Mucosa of rectum (tissue), 2 donors: Measurements from ENCODE around the gene ADGRL2.

ENCODE experiments used
- H3K27ac ChIP-seq, 2 donors: one replicate each; pipeline ENCODE4 v1.7.0; 2013; ENCODE audit warnings: inconsistent platforms in 2 of 2, low read depth in 2 of 2, low read length in 2 of 2
- H3K27me3 ChIP-seq, 2 donors: one replicate each; pipeline ENCODE4 v1.7.0; 2013; ENCODE audit warnings: low read length in 2 of 2; ENCODE audit not compliant: control insufficient read depth in 2 of 2, insufficient read depth in 2 of 2
- H3K36me3 ChIP-seq, 2 donors: one replicate each; pipeline ENCODE4 v1.7.0; 2013; ENCODE audit warnings: low read length in 2 of 2; ENCODE audit not compliant: control insufficient read depth in 2 of 2, insufficient read depth in 2 of 2
- H3K4me1 ChIP-seq, 2 donors: one replicate each; pipeline ENCODE4 v1.7.0; 2013; ENCODE audit warnings: low read length in 2 of 2, mild to moderate bottlenecking in 1 of 2; ENCODE audit not compliant: control insufficient read depth in 2 of 2, insufficient read depth in 2 of 2
- H3K4me3 ChIP-seq, 2 donors: one replicate each; pipeline ENCODE4 v1.7.0; 2013; ENCODE audit warnings: low read length in 2 of 2
- H3K9ac ChIP-seq, 2 donors: one replicate each; pipeline ENCODE4 v1.7.0; 2013; ENCODE audit warnings: low read length in 2 of 2, low read depth in 1 of 2, mild to moderate bottlenecking in 1 of 2
- H3K9me3 ChIP-seq, 2 donors: one replicate each; pipeline ENCODE4 v1.7.0; 2013; ENCODE audit warnings: low read length in 2 of 2; ENCODE audit not compliant: control insufficient read depth in 2 of 2
- donor health status: healthy.
- donor health status: Normal muscosa, but diverticular disease.

The ADGRL2 gene

GRCh38 chr1:81999364-81999763, 198.6 kb downstream of the ADGRL2 start:
- H3K9me3 ChIP-seq: no peaks in the 10 kb centered on the region
- H3K4me3 ChIP-seq: no peak overlapping the region
- no peak overlapping the region for H3K27ac ChIP-seq
- no peaks in the 10 kb centered on the region for H3K27me3 ChIP-seq
- H3K9ac ChIP-seq: no peak overlapping the region
- H3K36me3 ChIP-seq: no peaks in the 10 kb centered on the region
- H3K4me1 ChIP-seq: no peaks in the 10 kb centered on the region

DNA sequence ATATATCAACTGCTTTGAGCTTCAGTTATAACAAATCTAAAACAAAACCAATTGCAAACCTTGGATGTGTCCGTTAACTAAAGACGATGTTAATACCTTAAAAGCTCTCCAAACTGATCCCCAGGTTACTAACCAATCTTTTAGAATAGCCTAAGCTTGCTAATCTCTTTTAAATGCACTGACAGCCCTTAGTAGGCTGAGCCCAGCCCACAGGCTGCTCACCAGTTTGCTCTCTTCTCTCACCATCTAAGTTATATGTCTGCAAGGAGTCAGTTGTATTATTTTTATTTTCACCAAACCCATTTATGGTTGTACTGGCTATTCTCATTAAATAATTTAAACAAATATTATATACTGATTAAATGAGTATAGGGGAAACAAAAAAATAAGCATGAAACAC, 199.5 kb downstream of the ADGRL2 start:
- Histone ChIP-seq H3K9ac (no peak overlapping the region), H3K4me1 (no peaks in the 10 kb centered on the region), H3K27ac (no peak overlapping the region), H3K36me3 (no peaks in the 10 kb centered on the region), H3K9me3 (no peaks in the 10 kb centered on the region), H3K27me3 (no peaks in the 10 kb centered on the region), H3K4me3 (no peak overlapping the region)

- no peaks in the 10 kb centered on the region for H3K4me1 ChIP-seq
- H3K4me3 ChIP-seq: no peak overlapping the region
- H3K9ac ChIP-seq: no peak overlapping the region
- H3K27ac ChIP-seq: no peak overlapping the region
- no peaks in the 10 kb centered on the region for H3K9me3 ChIP-seq
- H3K27me3 ChIP-seq: no peaks in the 10 kb centered on the region
- H3K36me3 ChIP-seq: no peaks in the 10 kb centered on the region
These were observed 200.6 kb downstream of the ADGRL2 start for GRCh38 chr1:82001345-82001744.

GRCh38 chr1:82007804-82008203, 207.1 kb downstream of the ADGRL2 start:
- Histone ChIP-seq H3K27me3 (no peaks in the 10 kb centered on the region), H3K36me3 (no peaks in the 10 kb centered on the region), H3K9me3 (no peaks in the 10 kb centered on the region), H3K9ac (no peak overlapping the region), H3K27ac (no peak overlapping the region), H3K4me3 (no peak overlapping the region), H3K4me1 (no peaks in the 10 kb centered on the region)

- Histone ChIP-seq H3K36me3 (no peaks in the 10 kb centered on the region), H3K27me3 (no peaks in the 10 kb centered on the region), H3K4me1 (no peaks in the 10 kb centered on the region), H3K4me3 (no peak overlapping the region), H3K9ac (no peak overlapping the region), H3K27ac (no peak overlapping the region), H3K9me3 (no peaks in the 10 kb centered on the region)
These were observed 213.0 kb downstream of the ADGRL2 start for GRCh38 chr1:82013702-82014101.

GRCh38 chr1:82015444-82015843, 214.7 kb downstream of the ADGRL2 start:
- H3K36me3 ChIP-seq: no peaks in the 10 kb centered on the region
- H3K4me1 ChIP-seq: no peaks in the 10 kb centered on the region
- H3K9me3 ChIP-seq: no peaks in the 10 kb centered on the region
- no peak overlapping the region for H3K9ac ChIP-seq
- H3K27ac ChIP-seq: no peak overlapping the region
- H3K27me3 ChIP-seq: no peaks in the 10 kb centered on the region
- H3K4me3 ChIP-seq: no peak overlapping the region

GRCh38 chr1:82018319-82018718, 217.6 kb downstream of the ADGRL2 start:
- Histone ChIP-seq H3K36me3 (no peaks in the 10 kb centered on the region), H3K4me3 (no peak overlapping the region), H3K4me1 (no peaks in the 10 kb centered on the region), H3K27ac (no peak overlapping the region), H3K27me3 (no peaks in the 10 kb centered on the region), H3K9ac (no peak overlapping the region), H3K9me3 (no peaks in the 10 kb centered on the region)

GRCh38 chr1:82019508-82019907, 218.8 kb downstream of the ADGRL2 start:
- Histone ChIP-seq H3K9ac (no peak overlapping the region), H3K4me1 (no peaks in the 10 kb centered on the region)

GRCh38 chr1:82030830-82031229, 230.1 kb downstream of the ADGRL2 start:
- no peaks in the 10 kb centered on the region for H3K36me3 ChIP-seq
- H3K27ac ChIP-seq: no peak overlapping the region
- H3K4me3 ChIP-seq: no peak overlapping the region
- H3K4me1 ChIP-seq: no peaks in the 10 kb centered on the region
- no peaks in the 10 kb centered on the region for H3K9me3 ChIP-seq
- H3K27me3 ChIP-seq: no peaks in the 10 kb centered on the region
- H3K9ac ChIP-seq: no peak overlapping the region

More at GRCh38 chr1:82019508-82019907, 218.8 kb downstream of the ADGRL2 start:
- no peaks in the 10 kb centered on the region for H3K36me3 ChIP-seq
- no peak overlapping the region for H3K4me3 ChIP-seq
- H3K27me3 ChIP-seq: no peaks in the 10 kb centered on the region
- H3K27ac ChIP-seq: no peak overlapping the region
- H3K9me3 ChIP-seq: no peaks in the 10 kb centered on the region

DNA sequence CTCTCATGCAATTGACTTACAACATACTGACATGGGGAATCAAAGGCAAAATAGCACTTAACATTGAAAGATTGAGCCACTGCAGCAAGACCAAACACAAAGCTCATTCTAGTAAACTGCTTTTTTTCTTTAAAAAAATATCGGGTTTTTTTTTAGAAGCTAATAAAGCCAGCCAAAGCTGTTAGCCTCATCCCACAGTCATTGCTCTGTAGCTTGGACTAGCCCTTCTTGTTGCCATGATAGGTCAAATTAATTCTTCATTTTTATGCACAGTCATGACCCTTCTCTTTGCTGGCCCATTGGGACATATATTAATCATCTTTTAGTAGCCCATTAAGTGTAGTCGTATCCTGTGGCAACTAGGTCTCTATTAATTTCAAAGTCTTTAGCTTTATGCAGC, 231.3 kb downstream of the ADGRL2 start:
- no peak overlapping the region for H3K27ac ChIP-seq
- H3K9me3 ChIP-seq: no peaks in the 10 kb centered on the region
- H3K4me3 ChIP-seq: no peak overlapping the region
- H3K27me3 ChIP-seq: no peaks in the 10 kb centered on the region
- no peaks in the 10 kb centered on the region for H3K36me3 ChIP-seq
- H3K4me1 ChIP-seq: no peaks in the 10 kb centered on the region
- H3K9ac ChIP-seq: no peak overlapping the region

- H3K4me1 ChIP-seq: no peaks in the 10 kb centered on the region
- H3K36me3 ChIP-seq: no peaks in the 10 kb centered on the region
- H3K9me3 ChIP-seq: no peaks in the 10 kb centered on the region
- H3K27ac ChIP-seq: no peak overlapping the region
- H3K27me3 ChIP-seq: no peaks in the 10 kb centered on the region
- H3K9ac ChIP-seq: no peak overlapping the region
- H3K4me3 ChIP-seq: no peak overlapping the region
These were observed 234.1 kb downstream of the ADGRL2 start for GRCh38 chr1:82034812-82035211.
